GM12878 (cell line): ENCODE results near the gene MLLT3. TPM values are rescaled to one million over a fixed set of nuclear protein-coding genes. Genes with fewer than 3 reads are reported as not detected.

Experiments used
- ATAC-seq: fragments of 200-7000 bp; cut with Tn5 transposase; 3 replicates; pipeline ENCODE4 v1.9.1; 2020; ENCODE audit warnings: mild to moderate bottlenecking, moderate library complexity
- BruUV-seq: library from RNA; stranded (reverse); fragments of 400-500 nt; replicated peaks from 2 replicates; lab custom pipeline; 2021; lab: Mats Ljungman, UMichigan
- CTCF ChIA-PET: fragments of 300-600 bp; sonication (Branson Sonifier 250); formaldehyde crosslinking; extraction: SDS; loops from one replicate; lab custom pipeline; 2021; ENCODE audit warnings: inconsistent platforms; lab: Yijun Ruan, JAX
- POLR2A ChIA-PET: fragments of 350-600 bp; formaldehyde crosslinking; extraction: SDS; loops from one replicate; lab custom pipeline; 2021; ENCODE audit warnings: inconsistent platforms; lab: Charles Lee
- RAD21 ChIA-PET: fragments of 300-600 bp; sonication (Branson Sonifier 250); formaldehyde crosslinking; loops from one replicate; lab custom pipeline; 2023; ENCODE audit warnings: antibody characterized with exemption; ENCODE audit not compliant: unreplicated experiment; lab: Charles Lee
- SMC1A ChIA-PET: fragments of 300-600 bp; sonication (Branson Sonifier 250); formaldehyde crosslinking; loops from one replicate; lab custom pipeline; 2023; ENCODE audit not compliant: unreplicated experiment, uncharacterized antibody; lab: Charles Lee
- DNase-seq: peaks from one replicate; pipeline ENCODE4 v3.0.0-alpha.2; 2011; ENCODE audit warnings: low read depth, low spot score
- FAIRE-seq: peaks from 3 replicates; lab custom pipeline; 2011; peaks lifted over from hg19 to GRCh38; lab: Jason Lieb, UNC
- H2AFZ ChIP-seq: 2 replicates; pipeline ENCODE4 v1.6.0; 2011; ENCODE audit warnings: low read depth, low read length, control low read depth; ENCODE audit not compliant: control insufficient read depth
- H3K27ac ChIP-seq: 2 replicates; pipeline ENCODE4 v1.5.1; 2011; ENCODE audit warnings: control low read depth; ENCODE audit not compliant: control insufficient read depth, insufficient read depth
- H3K27me3 ChIP-seq, 2 experiments: replicated peaks in 1 of 2; 2 replicates each; pipeline versions ENCODE4 v1.6.0 to v1.6.1; 2011; ENCODE audit warnings: low read length in 1 of 2; ENCODE audit not compliant: control insufficient read depth in 2 of 2, insufficient read depth in 2 of 2
- H3K36me3 ChIP-seq, 2 experiments: 2 replicates each; pipeline ENCODE4 v1.5.1; 2011; ENCODE audit warnings: low read length in 1 of 2; ENCODE audit not compliant: control insufficient read depth in 2 of 2, insufficient read depth in 2 of 2
- H3K4me1 ChIP-seq: 2 replicates; pipeline ENCODE4 v1.6.1; 2011; ENCODE audit warnings: mild to moderate bottlenecking, low read length, moderate library complexity, mixed read lengths; ENCODE audit not compliant: control insufficient read depth, insufficient read depth
- H3K4me2 ChIP-seq: 2 replicates; pipeline ENCODE4 v1.6.0; 2011; ENCODE audit warnings: control low read depth; ENCODE audit not compliant: control insufficient read depth, insufficient read depth
- H3K4me3 ChIP-seq: fragments of 200-600 bp; sonication (generic); 2 replicates; pipeline ENCODE4 v1.5.1; 2016
- H3K79me2 ChIP-seq: 2 replicates; pipeline ENCODE4 v1.6.0; 2011; ENCODE audit warnings: low read length; ENCODE audit not compliant: control insufficient read depth, insufficient read depth
- H3K9ac ChIP-seq: 2 replicates; pipeline ENCODE4 v1.8.0; 2011; ENCODE audit warnings: low read length, control low read depth, mixed read lengths; ENCODE audit not compliant: control insufficient read depth, insufficient read depth
- H3K9me3 ChIP-seq: replicated peaks from 3 replicates; pipeline ENCODE4 v1.5.1; 2011; ENCODE audit warnings: mild to moderate bottlenecking, low read length; ENCODE audit not compliant: control insufficient read depth, insufficient read depth
- H4K20me1 ChIP-seq: 2 replicates; pipeline ENCODE4 v1.6.0; 2011; ENCODE audit not compliant: control insufficient read depth, insufficient read depth
- BACH1 ChIP-seq: fragments of 450-650 bp; IDR thresholded peaks from 2 replicates; pipeline ENCODE4 v1.6.1; 2017; ENCODE audit warnings: mild to moderate bottlenecking, borderline replicate concordance
- EED ChIP-seq: sonication (generic); IDR thresholded peaks from 2 replicates; pipeline ENCODE4 v1.6.1; 2016; ENCODE audit warnings: antibody characterized with exemption, low read depth
- LARP7 ChIP-seq: fragments of 450-650 bp; IDR thresholded peaks from 2 replicates; pipeline ENCODE4 v1.6.1; 2017; ENCODE audit warnings: mild to moderate bottlenecking
- SIX5 ChIP-seq: IDR thresholded peaks from 2 replicates; pipeline ENCODE4 v1.6.1; 2011; ENCODE audit warnings: mild to moderate bottlenecking, low read depth, low read length, moderate library complexity; ENCODE audit not compliant: severe bottlenecking
- SP1 ChIP-seq: IDR thresholded peaks from one replicate; pipeline ENCODE4 v1.6.1; 2011; ENCODE audit warnings: low read depth, low read length
- TCF3 ChIP-seq: IDR thresholded peaks from 2 replicates; pipeline ENCODE4 v1.6.1; 2012; ENCODE audit warnings: low read depth, mild to moderate bottlenecking, low read length, borderline replicate concordance; ENCODE audit not compliant: insufficient read depth
- ZBED1 ChIP-seq: IDR thresholded peaks from 2 replicates; pipeline ENCODE4 v1.6.1; 2016; ENCODE audit warnings: borderline replicate concordance
- WGBS: methylation state at CpG from one replicate; pipeline ENCODE4 v1.1.6; 2016; ENCODE audit warnings: low lambda C conversion rate; ENCODE audit not compliant: insufficient replicate concordance, insufficient coverage; ENCODE audit errors: missing lambda C conversion rate; 5-methylcytosine and 5-hydroxymethylcytosine counted together
- in situ Hi-C: fragments of 300-500 bp; cut with MboI; formaldehyde crosslinking; loops from 9 replicates; pipeline ENCODE4 v1.14.3; 2018; ENCODE audit warnings: mixed read lengths
- intact Hi-C: fragments of 100-400 bp; cut with micrococcal nuclease; formaldehyde crosslinking; loops from one replicate; pipeline ENCODE4 v1.14.2; 2022; ENCODE audit not compliant: unreplicated experiment
- polyA plus RNA-seq, 11 experiments: library from polyadenylated mRNA; depleted of rRNA in 4 of 11; unstranded in 6 of 11; stranded (reverse) in 5 of 11; fragments of >200 nt; fragmentation: Nextera tagmentation in 4 of 11; fragmentation: Illumina TruSeq in 1 of 11; extraction: Ambion mirVana in 4 of 11; extraction: Trizol in 1 of 11; gene quantifications; 1 replicate in 1 of 11; 2 replicates in 10 of 11; pipeline versions ENCODE4 v1.2.1 to v1.2.3, GENCODE V29; 2011 to 2016; ENCODE audit warnings: inconsistent platforms in 2 of 11, missing spikeins in 2 of 11, low read depth in 1 of 11
- total RNA-seq, 4 experiments: library from RNA; depleted of rRNA in 3 of 4; stranded (reverse); fragments of >200 nt in 3 of 4; fragmentation: Illumina TruSeq in 1 of 4; extraction: Trizol in 1 of 4; gene quantifications; 2 replicates each; pipeline versions ENCODE4 v1.2.1 to v1.2.3, GENCODE V29; 2013 to 2021

Gene MLLT3
- total and polyA plus RNA-seq, 10 of the 15 experiments (the other 5 are each of a cell fraction or from before 2014, with no cell fraction given), result 17.7 to 72.3 (median 35.6) TPM

DNA sequence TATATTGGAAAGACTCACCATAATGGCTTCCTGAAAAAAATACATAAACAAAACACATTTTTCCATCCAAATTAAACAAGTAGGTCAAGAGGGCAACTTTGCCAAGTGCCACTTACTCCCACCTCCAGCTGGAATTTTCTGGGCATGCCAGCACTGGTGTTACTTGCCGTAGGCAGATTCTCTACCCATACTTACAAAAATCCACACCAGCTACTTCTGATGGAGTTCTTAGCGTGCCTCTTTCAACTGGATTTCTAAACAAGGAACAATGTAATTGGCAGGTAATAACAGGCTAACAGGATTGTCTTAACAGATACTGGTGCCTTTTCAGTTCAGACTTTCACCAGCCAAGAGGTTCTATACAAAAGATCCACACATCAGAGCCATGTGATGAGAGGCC lies 301.4 kb downstream of the MLLT3 start:
- Histone ChIP-seq H3K27me3 (no peaks in the 10 kb centered on the region), H2AFZ (no peak overlapping the region), H3K4me1 (no peaks in the 10 kb centered on the region), H3K9me3 (no peaks in the 10 kb centered on the region), H3K36me3 (no peaks in the 10 kb centered on the region), H3K27ac (no peak overlapping the region), H4K20me1 (no peaks in the 10 kb centered on the region), H3K9ac (no peak overlapping the region), H3K4me3 (no peak overlapping the region), H3K79me2 (no peaks in the 10 kb centered on the region), H3K4me2 (no peak overlapping the region)
- CTCF ChIA-PET, result interaction anchor here (0.8 to 1.5 kb wide), 3 partner anchors 374 to 790 kb away, joined by 3 to 6 read pairs (median 6); no protein-coding TSS in a partner anchor
- DNase-seq (no peak), FAIRE-seq (no peak), ATAC-seq (no peak)
- POLR2A ChIA-PET, result interaction anchor here (1.6 kb wide), 1 partner anchor 11 kb away, joined by 3 read pairs; no protein-coding TSS in a partner anchor
- RAD21 ChIA-PET, result interaction anchor here (0.6 to 1.3 kb wide), 2 partner anchors 172 to 301 kb away, joined by 3 to 5 read pairs; partner anchors contain the start of gene MLLT3
- TF ChIP-seq SP1 (no peak), LARP7 (no peak), SIX5 (no peak), TCF3 (no peak), ZBED1 (no peak), BACH1 (no peak), EED (no peak)
- in situ Hi-C loops (no loop called here), intact Hi-C loops (no loop called here)
- WGBS, result 53% methylated on average over 2 of the region's 2 CpGs
- no TSS peak for BruUV-seq
- SMC1A ChIA-PET, result interaction anchor here (0.8 to 4.7 kb wide), 5 partner anchors 10 to 620 kb away, joined by 3 to 14 read pairs (median 3); no protein-coding TSS in a partner anchor
